ENCODE data around the gene TBC1D16. TPM values are rescaled to one million over a fixed set of nuclear protein-coding genes. Genes with fewer than 3 reads are reported as not detected.

Gene TBC1D16
- total RNA-seq, 1 donor: 37.8 TPM

- peak overlapping the region; percentile 45 for H3K4me3 ChIP-seq (ENCODE audit: low read depth, low read length)
- TF ChIP-seq, protein P1, sequence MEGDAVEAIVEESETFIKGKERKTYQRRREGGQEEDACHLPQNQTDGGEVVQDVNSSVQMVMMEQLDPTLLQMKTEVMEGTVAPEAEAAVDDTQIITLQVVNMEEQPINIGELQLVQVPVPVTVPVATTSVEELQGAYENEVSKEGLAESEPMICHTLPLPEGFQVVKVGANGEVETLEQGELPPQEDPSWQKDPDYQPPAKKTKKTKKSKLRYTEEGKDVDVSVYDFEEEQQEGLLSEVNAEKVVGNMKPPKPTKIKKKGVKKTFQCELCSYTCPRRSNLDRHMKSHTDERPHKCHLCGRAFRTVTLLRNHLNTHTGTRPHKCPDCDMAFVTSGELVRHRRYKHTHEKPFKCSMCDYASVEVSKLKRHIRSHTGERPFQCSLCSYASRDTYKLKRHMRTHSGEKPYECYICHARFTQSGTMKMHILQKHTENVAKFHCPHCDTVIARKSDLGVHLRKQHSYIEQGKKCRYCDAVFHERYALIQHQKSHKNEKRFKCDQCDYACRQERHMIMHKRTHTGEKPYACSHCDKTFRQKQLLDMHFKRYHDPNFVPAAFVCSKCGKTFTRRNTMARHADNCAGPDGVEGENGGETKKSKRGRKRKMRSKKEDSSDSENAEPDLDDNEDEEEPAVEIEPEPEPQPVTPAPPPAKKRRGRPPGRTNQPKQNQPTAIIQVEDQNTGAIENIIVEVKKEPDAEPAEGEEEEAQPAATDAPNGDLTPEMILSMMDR (IDR thresholded peaks at IDR 0.05; ENCODE audit: insufficient read depth, low read length): no peak
- peak; percentile 17 for DNase-seq (ENCODE audit: low read depth)
These were observed 105.4 kb downstream of the TBC1D16 start for GRCh38 chr17:79930062-79930876.

DNA sequence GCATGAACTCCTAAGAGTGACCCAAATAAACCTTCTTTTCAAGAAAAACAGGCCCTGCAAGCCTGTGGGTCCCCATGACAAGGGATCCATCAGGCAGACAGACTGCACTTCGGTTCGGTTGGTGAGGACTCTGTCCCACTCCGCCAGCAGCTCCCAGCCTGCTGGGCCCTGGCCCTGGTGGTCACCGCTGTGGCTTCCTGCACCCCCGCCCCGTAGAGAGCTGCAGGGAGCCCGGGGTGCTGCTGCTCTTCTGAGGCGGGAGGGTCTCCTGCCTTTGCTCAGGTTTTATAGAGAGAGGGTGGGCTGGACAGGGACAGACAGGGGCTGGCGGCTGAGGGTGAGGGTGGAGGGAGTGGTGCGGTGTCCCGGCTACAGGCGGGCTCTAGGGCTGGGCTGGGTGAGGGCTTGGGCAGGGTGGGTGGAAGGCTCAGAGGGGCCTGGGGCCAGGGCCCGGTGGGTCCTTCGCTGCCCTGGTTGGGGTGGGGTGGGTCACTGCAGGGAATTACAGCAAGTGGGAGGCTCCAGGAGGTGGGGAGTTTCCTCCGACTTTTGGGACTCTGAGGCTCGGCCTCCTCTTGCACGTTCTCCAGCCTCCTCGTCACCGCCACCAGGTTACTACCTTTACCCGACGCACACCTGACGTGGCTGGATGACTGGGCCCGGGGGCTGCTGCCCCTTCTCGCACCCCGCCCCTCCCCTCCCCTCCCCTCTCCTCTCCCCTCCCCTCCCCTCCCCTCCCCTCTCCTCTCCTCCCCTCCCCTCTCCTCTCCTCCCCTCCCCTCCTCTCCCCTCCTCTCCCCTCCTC lies 106.2 kb downstream of the TBC1D16 start:
- no peak for DNase-seq (ENCODE audit: low read depth)
- TF ChIP-seq, protein P1 (IDR thresholded peaks at IDR 0.05; ENCODE audit: insufficient read depth, low read length): no peak
- H3K4me3 ChIP-seq (ENCODE audit: low read depth, low read length): no peak overlapping the region

GRCh38 chr17:79928502-79929256 lies 107.0 kb downstream of the TBC1D16 start:
- no peak for DNase-seq (ENCODE audit: low read depth)
- no peak overlapping the region for H3K4me3 ChIP-seq (ENCODE audit: low read depth, low read length)
- TF ChIP-seq, protein P1 (IDR thresholded peaks at IDR 0.05; ENCODE audit: insufficient read depth, low read length): no peak

- TF ChIP-seq, protein P1 (IDR thresholded peaks at IDR 0.05; ENCODE audit: insufficient read depth, low read length): no peak
- H3K4me3 ChIP-seq (ENCODE audit: low read depth, low read length): no peak overlapping the region
- no peak for DNase-seq (ENCODE audit: low read depth)
These were observed 107.8 kb downstream of the TBC1D16 start for GRCh38 chr17:79927688-79928501.

- no peak overlapping the region for H3K4me3 ChIP-seq (ENCODE audit: low read depth, low read length)
- no peak for DNase-seq (ENCODE audit: low read depth)
- TF ChIP-seq, protein P1 (IDR thresholded peaks at IDR 0.05; ENCODE audit: insufficient read depth, low read length): no peak
These were observed 108.5 kb downstream of the TBC1D16 start for GRCh38 chr17:79927136-79927661.

Measured in fibroblast of the aortic adventitia (primary cell).